ENCODE measurements around the gene LRRC8D.

GRCh38 chr1:89876463-89876862, 55.6 kb downstream of the LRRC8D start:
- TF ChIP-seq PPARA (CRISPR knock-in tag; IDR thresholded peaks at IDR 0.05; ENCODE audit: borderline replicate concordance) (no peak), TOX (CRISPR knock-in tag; IDR thresholded peaks at IDR 0.05; ENCODE audit: borderline replicate concordance) (no peak), ARNTL (CRISPR knock-in tag; IDR thresholded peaks at IDR 0.05; ENCODE audit: borderline replicate concordance, low read depth) (no peak), POU6F1 (CRISPR knock-in tag; IDR thresholded peaks at IDR 0.05; ENCODE audit: borderline replicate concordance, low read depth) (no peak), ZNF70 (CRISPR knock-in tag; IDR thresholded peaks at IDR 0.05) (no peak), PATZ1 (CRISPR knock-in tag; IDR thresholded peaks at IDR 0.05; ENCODE audit: borderline replicate concordance) (no peak), ESRRG (CRISPR knock-in tag; IDR thresholded peaks at IDR 0.05) (no peak)
- TF ChIP-seq, protein P1, sequence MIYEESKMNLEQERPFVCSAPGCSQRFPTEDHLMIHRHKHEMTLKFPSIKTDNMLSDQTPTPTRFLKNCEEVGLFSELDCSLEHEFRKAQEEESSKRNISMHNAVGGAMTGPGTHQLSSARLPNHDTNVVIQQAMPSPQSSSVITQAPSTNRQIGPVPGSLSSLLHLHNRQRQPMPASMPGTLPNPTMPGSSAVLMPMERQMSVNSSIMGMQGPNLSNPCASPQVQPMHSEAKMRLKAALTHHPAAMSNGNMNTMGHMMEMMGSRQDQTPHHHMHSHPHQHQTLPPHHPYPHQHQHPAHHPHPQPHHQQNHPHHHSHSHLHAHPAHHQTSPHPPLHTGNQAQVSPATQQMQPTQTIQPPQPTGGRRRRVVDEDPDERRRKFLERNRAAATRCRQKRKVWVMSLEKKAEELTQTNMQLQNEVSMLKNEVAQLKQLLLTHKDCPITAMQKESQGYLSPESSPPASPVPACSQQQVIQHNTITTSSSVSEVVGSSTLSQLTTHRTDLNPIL (CRISPR knock-in tag; IDR thresholded peaks at IDR 0.05; ENCODE audit: low read depth): no peak
- TF ChIP-seq, protein P2, sequence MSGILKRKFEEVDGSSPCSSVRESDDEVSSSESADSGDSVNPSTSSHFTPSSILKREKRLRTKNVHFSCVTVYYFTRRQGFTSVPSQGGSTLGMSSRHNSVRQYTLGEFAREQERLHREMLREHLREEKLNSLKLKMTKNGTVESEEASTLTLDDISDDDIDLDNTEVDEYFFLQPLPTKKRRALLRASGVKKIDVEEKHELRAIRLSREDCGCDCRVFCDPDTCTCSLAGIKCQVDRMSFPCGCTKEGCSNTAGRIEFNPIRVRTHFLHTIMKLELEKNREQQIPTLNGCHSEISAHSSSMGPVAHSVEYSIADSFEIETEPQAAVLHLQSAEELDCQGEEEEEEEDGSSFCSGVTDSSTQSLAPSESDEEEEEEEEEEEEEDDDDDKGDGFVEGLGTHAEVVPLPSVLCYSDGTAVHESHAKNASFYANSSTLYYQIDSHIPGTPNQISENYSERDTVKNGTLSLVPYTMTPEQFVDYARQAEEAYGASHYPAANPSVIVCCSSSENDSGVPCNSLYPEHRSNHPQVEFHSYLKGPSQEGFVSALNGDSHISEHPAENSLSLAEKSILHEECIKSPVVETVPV (CRISPR knock-in tag; IDR thresholded peaks at IDR 0.05): no peak

Data from SK-N-SH treated with all-trans-retinoic acid at 6 μM for 48 hours (cell line).